ENCODE results near the gene LSS. TPM values are rescaled to one million over a fixed set of nuclear protein-coding genes. Genes with fewer than 3 reads are reported as not detected.

The LSS gene
- total RNA-seq, 1 experiment from 2014 or later = 101 TPM

- TF ChIP-seq, protein P1, sequence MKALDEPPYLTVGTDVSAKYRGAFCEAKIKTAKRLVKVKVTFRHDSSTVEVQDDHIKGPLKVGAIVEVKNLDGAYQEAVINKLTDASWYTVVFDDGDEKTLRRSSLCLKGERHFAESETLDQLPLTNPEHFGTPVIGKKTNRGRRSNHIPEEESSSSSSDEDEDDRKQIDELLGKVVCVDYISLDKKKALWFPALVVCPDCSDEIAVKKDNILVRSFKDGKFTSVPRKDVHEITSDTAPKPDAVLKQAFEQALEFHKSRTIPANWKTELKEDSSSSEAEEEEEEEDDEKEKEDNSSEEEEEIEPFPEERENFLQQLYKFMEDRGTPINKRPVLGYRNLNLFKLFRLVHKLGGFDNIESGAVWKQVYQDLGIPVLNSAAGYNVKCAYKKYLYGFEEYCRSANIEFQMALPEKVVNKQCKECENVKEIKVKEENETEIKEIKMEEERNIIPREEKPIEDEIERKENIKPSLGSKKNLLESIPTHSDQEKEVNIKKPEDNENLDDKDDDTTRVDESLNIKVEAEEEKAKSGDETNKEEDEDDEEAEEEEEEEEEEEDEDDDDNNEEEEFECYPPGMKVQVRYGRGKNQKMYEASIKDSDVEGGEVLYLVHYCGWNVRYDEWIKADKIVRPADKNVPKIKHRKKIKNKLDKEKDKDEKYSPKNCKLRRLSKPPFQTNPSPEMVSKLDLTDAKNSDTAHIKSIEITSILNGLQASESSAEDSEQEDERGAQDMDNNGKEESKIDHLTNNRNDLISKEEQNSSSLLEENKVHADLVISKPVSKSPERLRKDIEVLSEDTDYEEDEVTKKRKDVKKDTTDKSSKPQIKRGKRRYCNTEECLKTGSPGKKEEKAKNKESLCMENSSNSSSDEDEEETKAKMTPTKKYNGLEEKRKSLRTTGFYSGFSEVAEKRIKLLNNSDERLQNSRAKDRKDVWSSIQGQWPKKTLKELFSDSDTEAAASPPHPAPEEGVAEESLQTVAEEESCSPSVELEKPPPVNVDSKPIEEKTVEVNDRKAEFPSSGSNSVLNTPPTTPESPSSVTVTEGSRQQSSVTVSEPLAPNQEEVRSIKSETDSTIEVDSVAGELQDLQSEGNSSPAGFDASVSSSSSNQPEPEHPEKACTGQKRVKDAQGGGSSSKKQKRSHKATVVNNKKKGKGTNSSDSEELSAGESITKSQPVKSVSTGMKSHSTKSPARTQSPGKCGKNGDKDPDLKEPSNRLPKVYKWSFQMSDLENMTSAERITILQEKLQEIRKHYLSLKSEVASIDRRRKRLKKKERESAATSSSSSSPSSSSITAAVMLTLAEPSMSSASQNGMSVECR (CRISPR knock-in tag; IDR thresholded peaks at IDR 0.05; ENCODE audit: borderline replicate concordance) = peak; percentile 96
- TF ChIP-seq MAX (CRISPR knock-in tag; IDR thresholded peaks at IDR 0.05) = peak; percentile 76
- 0 out of 2 replicates have a peak, but pooled peaks have one; percentile 37 for TF ChIP-seq ZNF263 (CRISPR knock-in tag; IDR thresholded peaks at IDR 0.05; ENCODE audit: low read depth)
- peak; percentile 28; the same call in 1 of the 2 replicates for TF ChIP-seq NFE2L1 (CRISPR knock-in tag; IDR thresholded peaks at IDR 0.05)
- TF ChIP-seq ETV6 (CRISPR knock-in tag; IDR thresholded peaks at IDR 0.05) = peak; percentile 61; the same call in 1 of the 2 replicates
- peak; percentile 84; the same call in 1 of the 2 replicates for TF ChIP-seq FOXK1 (CRISPR knock-in tag; IDR thresholded peaks at IDR 0.05)
- TF ChIP-seq FOXP4 (CRISPR knock-in tag; IDR thresholded peaks at IDR 0.05) = peak; percentile 76
- TF ChIP-seq TEAD1 (CRISPR knock-in tag; IDR thresholded peaks at IDR 0.05) = peak; percentile 82
- TF ChIP-seq, protein P2, sequence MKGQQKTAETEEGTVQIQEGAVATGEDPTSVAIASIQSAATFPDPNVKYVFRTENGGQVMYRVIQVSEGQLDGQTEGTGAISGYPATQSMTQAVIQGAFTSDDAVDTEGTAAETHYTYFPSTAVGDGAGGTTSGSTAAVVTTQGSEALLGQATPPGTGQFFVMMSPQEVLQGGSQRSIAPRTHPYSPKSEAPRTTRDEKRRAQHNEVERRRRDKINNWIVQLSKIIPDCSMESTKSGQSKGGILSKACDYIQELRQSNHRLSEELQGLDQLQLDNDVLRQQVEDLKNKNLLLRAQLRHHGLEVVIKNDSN (CRISPR knock-in tag; IDR thresholded peaks at IDR 0.05) = peak; percentile 83
- TF ChIP-seq NFYB (CRISPR knock-in tag; conservative IDR thresholded peaks at IDR 0.05; ENCODE audit: low read depth) = peak; percentile 77
- TF ChIP-seq ZNF232 (CRISPR knock-in tag; IDR thresholded peaks at IDR 0.05) = peak; percentile 10; the same call in 1 of the 2 replicates
- TF ChIP-seq, protein P3, sequence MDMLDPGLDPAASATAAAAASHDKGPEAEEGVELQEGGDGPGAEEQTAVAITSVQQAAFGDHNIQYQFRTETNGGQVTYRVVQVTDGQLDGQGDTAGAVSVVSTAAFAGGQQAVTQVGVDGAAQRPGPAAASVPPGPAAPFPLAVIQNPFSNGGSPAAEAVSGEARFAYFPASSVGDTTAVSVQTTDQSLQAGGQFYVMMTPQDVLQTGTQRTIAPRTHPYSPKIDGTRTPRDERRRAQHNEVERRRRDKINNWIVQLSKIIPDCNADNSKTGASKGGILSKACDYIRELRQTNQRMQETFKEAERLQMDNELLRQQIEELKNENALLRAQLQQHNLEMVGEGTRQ (CRISPR knock-in tag; IDR thresholded peaks at IDR 0.05) = peak; percentile 80
Observed at GRCh38 chr21:46228345-46229051, at the start of gene LSS (continued).

- H3K4me3 Mint-ChIP-seq = no peak overlapping the region
- no peak overlapping the region; the same call in 1 of the 2 replicates for H3K27ac Mint-ChIP-seq
- peaks cover 69% of the 10 kb centered on the region for H3K36me3 Mint-ChIP-seq
- POLR2A ChIA-PET = no interaction called here
- ATAC-seq = no peak
- no peaks in the 10 kb centered on the region for H3K27me3 Mint-ChIP-seq (ENCODE audit: low read depth)
- no peaks in the 10 kb centered on the region for H3K9me3 Mint-ChIP-seq
- CTCF ChIA-PET = no interaction called here
- DNase-seq (ENCODE audit: low spot score) = no peak
- no peaks in the 10 kb centered on the region for H3K4me1 Mint-ChIP-seq
- no peak for TF ChIP-seq TEAD1 (CRISPR knock-in tag; IDR thresholded peaks at IDR 0.05)
- TF ChIP-seq ZNF396 (CRISPR knock-in tag; IDR thresholded peaks at IDR 0.05; ENCODE audit: borderline replicate concordance) = no peak
- TF ChIP-seq, protein P1 (CRISPR knock-in tag; IDR thresholded peaks at IDR 0.05; ENCODE audit: borderline replicate concordance) = no peak
- no peak for TF ChIP-seq ELF4 (CRISPR knock-in tag; IDR thresholded peaks at IDR 0.05; ENCODE audit: low read depth)
- TF ChIP-seq PRDM15 (CRISPR knock-in tag; IDR thresholded peaks at IDR 0.05) = no peak
- TF ChIP-seq EMX1 (CRISPR knock-in tag; IDR thresholded peaks at IDR 0.05) = no peak
- TF ChIP-seq, protein P3 (CRISPR knock-in tag; IDR thresholded peaks at IDR 0.05) = no peak
Observed at GRCh38 chr21:46274797-46275390, 46.3 kb upstream of the LSS start.

All from WTC11 (cell line).